Natural killer cell (primary cell): Measurements from ENCODE around the gene SORCS2. TPM values are rescaled to one million over a fixed set of nuclear protein-coding genes. Genes with fewer than 3 reads are reported as not detected.

ENCODE experiments used
- ATAC-seq, 3 donors: fragments of 150-1000 bp in 2 of 3; fragments of 200-7000 bp in 1 of 3; cut with Tn5 transposase; 1 replicate in 1 of 3; 2 replicates in 2 of 3; pipeline ENCODE4 v1.10.0; 2021; ENCODE audit warnings: mild to moderate bottlenecking in 2 of 3, moderate library complexity in 2 of 3
- DNase-seq, 2 donors: peaks; one replicate each; pipeline versions ENCODE4 v3.0.0 to v3.0.0-alpha.2; 2013 to 2021; ENCODE audit warnings: mixed read lengths in 1 of 2
- H3K27ac ChIP-seq: one replicate; pipeline ENCODE4 v1.5.1; 2013; ENCODE audit warnings: mild to moderate bottlenecking, low read length
- H3K27me3 ChIP-seq: one replicate; pipeline ENCODE4 v1.6.1; 2013; ENCODE audit warnings: low read length; ENCODE audit not compliant: control insufficient read depth, insufficient read depth
- H3K36me3 ChIP-seq: one replicate; pipeline ENCODE4 v1.6.1; 2013; ENCODE audit warnings: low read length; ENCODE audit not compliant: control insufficient read depth, insufficient read depth
- H3K4me1 ChIP-seq: one replicate; pipeline ENCODE4 v1.6.1; 2013; ENCODE audit warnings: low read length; ENCODE audit not compliant: control insufficient read depth, insufficient read depth
- H3K4me3 ChIP-seq: one replicate; pipeline ENCODE4 v1.5.1; 2013; ENCODE audit warnings: low read length
- H3K9me3 ChIP-seq: one replicate; pipeline ENCODE4 v1.6.1; 2013; ENCODE audit warnings: low read length; ENCODE audit not compliant: control insufficient read depth, insufficient read depth
- H3K27ac Mint-ChIP-seq, 2 donors: one replicate each; pipeline ENCODE4 v1.8.0; 2022; ENCODE audit warnings: mild to moderate bottlenecking in 2 of 2, mixed read lengths in 2 of 2, moderate library complexity in 1 of 2
- H3K27me3 Mint-ChIP-seq, 2 donors: one replicate each; pipeline ENCODE4 v1.8.0; 2022; ENCODE audit warnings: low read depth in 2 of 2, mixed read lengths in 2 of 2
- H3K36me3 Mint-ChIP-seq: one replicate; pipeline ENCODE4 v1.8.0; 2022; ENCODE audit warnings: mixed read lengths
- H3K4me1 Mint-ChIP-seq, 2 donors: one replicate each; pipeline ENCODE4 v1.8.0; 2022; ENCODE audit warnings: mixed read lengths in 2 of 2
- H3K4me3 Mint-ChIP-seq: one replicate; pipeline ENCODE4 v1.8.0; 2022; ENCODE audit warnings: mild to moderate bottlenecking, moderate library complexity, mixed read lengths
- H3K9me3 Mint-ChIP-seq, 2 donors: one replicate each; pipeline ENCODE4 v1.8.0; 2022; ENCODE audit warnings: mixed read lengths in 2 of 2
- CTCF ChIP-seq: fragments of 200-600 bp; IDR thresholded peaks from one replicate; pipeline ENCODE4 v1.8.0; 2022; ENCODE audit warnings: antibody characterized with exemption
- WGBS: methylation state at CpG from one replicate; pipeline ENCODE4 v1.1.7; 2013; ENCODE audit warnings: missing lambda C conversion rate; ENCODE audit not compliant: insufficient coverage; 5-methylcytosine and 5-hydroxymethylcytosine counted together
- intact Hi-C: fragments of 100-400 bp; cut with micrococcal nuclease; formaldehyde crosslinking; loops from one replicate; pipeline ENCODE4 v1.14.2; 2022
- total RNA-seq, 4 donors: library from RNA; stranded (reverse); fragments of 120-200 nt in 1 of 4; gene quantifications; one replicate each; pipeline versions ENCODE4 v1.2.3 to v1.2.4, GENCODE V29; 2013 to 2022

The SORCS2 gene
- total RNA-seq, 3 donors from 2014 or later (not counting 1 experiment from before 2014, with no cell fraction given): 1.2 to 2.5 (median 1.4) TPM

GRCh38 chr4:7768736-7769135 lies 576.4 kb downstream of the SORCS2 start:
- H3K36me3 Mint-ChIP-seq: no peaks in the 10 kb centered on the region

GRCh38 chr4:7769396-7770223 lies 577.3 kb downstream of the SORCS2 start:
- no peaks in the 10 kb centered on the region for H3K9me3 ChIP-seq
- Mint-ChIP-seq H3K27ac (no peak overlapping the region), H3K36me3 (no peaks in the 10 kb centered on the region), H3K4me1 (no peaks in the 10 kb centered on the region), H3K27me3 (no peaks in the 10 kb centered on the region), H3K4me3 (no peak overlapping the region), H3K9me3 (no peaks in the 10 kb centered on the region)
- no peaks in the 10 kb centered on the region for H3K27me3 ChIP-seq
- H3K4me3 ChIP-seq: no peak overlapping the region
- intact Hi-C loops: no loop called here
- H3K36me3 ChIP-seq: no peaks in the 10 kb centered on the region
- no peak for TF ChIP-seq CTCF
- no peak overlapping the region for H3K27ac ChIP-seq
- ATAC-seq (no peak), DNase-seq (no peak)
- 81% methylated on average over 20 of the region's 20 CpGs for WGBS
- H3K4me1 ChIP-seq: peaks cover 7% of the 10 kb centered on the region

More at GRCh38 chr4:7768736-7769135, 576.4 kb downstream of the SORCS2 start:
- Histone ChIP-seq H3K27ac (no peak overlapping the region), H3K4me3 (no peak overlapping the region), H3K27me3 (no peaks in the 10 kb centered on the region), H3K4me1 (peaks cover 7% of the 10 kb centered on the region), H3K36me3 (no peaks in the 10 kb centered on the region), H3K9me3 (no peaks in the 10 kb centered on the region)
- H3K27ac Mint-ChIP-seq: no peak overlapping the region
- no peak overlapping the region for H3K4me3 Mint-ChIP-seq
- no peak for ATAC-seq
- no peaks in the 10 kb centered on the region for H3K27me3 Mint-ChIP-seq
- no peak for DNase-seq
- intact Hi-C loops: no loop called here
- WGBS: 84% methylated on average over 16 of the region's 16 CpGs
- no peaks in the 10 kb centered on the region for H3K4me1 Mint-ChIP-seq
- no peaks in the 10 kb centered on the region for H3K9me3 Mint-ChIP-seq
- no peak for TF ChIP-seq CTCF

- H3K4me3 Mint-ChIP-seq: no peak overlapping the region
- H3K9me3 ChIP-seq: no peaks in the 10 kb centered on the region
- H3K4me1 Mint-ChIP-seq: no peaks in the 10 kb centered on the region
- H3K4me1 ChIP-seq: peaks cover 7% of the 10 kb centered on the region
- DNase-seq (peak in 1 of 2 donors; percentile 41), ATAC-seq (no peak)
- H3K27me3 Mint-ChIP-seq: no peaks in the 10 kb centered on the region
- 73% methylated on average over 13 of the region's 13 CpGs for WGBS
- H3K36me3 ChIP-seq: no peaks in the 10 kb centered on the region
- intact Hi-C loops: no loop called here
- no peaks in the 10 kb centered on the region for H3K27me3 ChIP-seq
- H3K9me3 Mint-ChIP-seq: no peaks in the 10 kb centered on the region
- H3K4me3 ChIP-seq: no peak overlapping the region
- no peaks in the 10 kb centered on the region for H3K36me3 Mint-ChIP-seq
- no peak overlapping the region for H3K27ac ChIP-seq
- H3K27ac Mint-ChIP-seq: no peak overlapping the region
- no peak for TF ChIP-seq CTCF
Observed at GRCh38 chr4:7770224-7771050, 578.1 kb downstream of the SORCS2 start.
